ENCODE results near the gene FZD1.

The FZD1 gene

GRCh38 chr7:91280185-91280584 lies 16.0 kb downstream of the FZD1 start:
- no peaks in the 10 kb centered on the region for H3K27me3 Mint-ChIP-seq (ENCODE audit: low read depth)
- peak overlapping the region in 2 of 3 experiments; percentile 22 to 43 for H3K27ac Mint-ChIP-seq
- H3K36me3 Mint-ChIP-seq (ENCODE audit: low read depth): no peaks in the 10 kb centered on the region
- TF ChIP-seq CTCF (IDR thresholded peaks at IDR 0.05; ENCODE audit: unreplicated experiment in 3 of 3): no peak
- no peak overlapping the region for H3K4me3 Mint-ChIP-seq
- no peaks in the 10 kb centered on the region for H3K9me3 Mint-ChIP-seq
- H3K4me1 Mint-ChIP-seq: peaks cover 6% of the 10 kb centered on the region

- peak overlapping the region in 2 of 3 experiments; percentile 22 to 43 for H3K27ac Mint-ChIP-seq
- peaks cover 7% of the 10 kb centered on the region for H3K4me1 Mint-ChIP-seq
- H3K27me3 Mint-ChIP-seq (ENCODE audit: low read depth): no peaks in the 10 kb centered on the region
- no peak for TF ChIP-seq CTCF (IDR thresholded peaks at IDR 0.05; ENCODE audit: unreplicated experiment in 3 of 3)
- H3K36me3 Mint-ChIP-seq (ENCODE audit: low read depth): no peaks in the 10 kb centered on the region
- no peaks in the 10 kb centered on the region for H3K9me3 Mint-ChIP-seq
- no peak overlapping the region for H3K4me3 Mint-ChIP-seq
Observed at GRCh38 chr7:91280604-91281003, 16.4 kb downstream of the FZD1 start.

GRCh38 chr7:91285696-91286355 lies 21.6 kb downstream of the FZD1 start:
- Mint-ChIP-seq H3K4me1 (peaks cover 32% of the 10 kb centered on the region), H3K4me3 (no peak overlapping the region), H3K9me3 (no peaks in the 10 kb centered on the region), H3K36me3 (ENCODE audit: low read depth) (no peaks in the 10 kb centered on the region), H3K27me3 (ENCODE audit: low read depth) (no peaks in the 10 kb centered on the region), H3K27ac (peak overlapping the region in 2 of 3 experiments; percentile 63 to 77)
- no peak for TF ChIP-seq CTCF (IDR thresholded peaks at IDR 0.05; ENCODE audit: unreplicated experiment in 3 of 3)

GRCh38 chr7:91286432-91286831 lies 22.2 kb downstream of the FZD1 start:
- H3K9me3 Mint-ChIP-seq: no peaks in the 10 kb centered on the region
- no peaks in the 10 kb centered on the region for H3K27me3 Mint-ChIP-seq (ENCODE audit: low read depth)
- peaks cover 32% of the 10 kb centered on the region for H3K4me1 Mint-ChIP-seq
- H3K4me3 Mint-ChIP-seq: no peak overlapping the region
- no peak for TF ChIP-seq CTCF (IDR thresholded peaks at IDR 0.05; ENCODE audit: unreplicated experiment in 3 of 3)
- H3K27ac Mint-ChIP-seq: peak overlapping the region in 2 of 3 experiments; percentile 77 to 88
- no peaks in the 10 kb centered on the region for H3K36me3 Mint-ChIP-seq (ENCODE audit: low read depth)

- Mint-ChIP-seq H3K36me3 (ENCODE audit: low read depth) (no peaks in the 10 kb centered on the region), H3K27ac (peak overlapping the region; percentile 22 to 88 (median 77)), H3K9me3 (no peaks in the 10 kb centered on the region), H3K4me1 (peaks cover 32% of the 10 kb centered on the region), H3K4me3 (peak overlapping the region in 1 of 3 experiments; percentile 14), H3K27me3 (ENCODE audit: low read depth) (no peaks in the 10 kb centered on the region)
- no peak for TF ChIP-seq CTCF (IDR thresholded peaks at IDR 0.05; ENCODE audit: unreplicated experiment in 3 of 3)
Observed at GRCh38 chr7:91287371-91288084, 23.3 kb downstream of the FZD1 start.

Data from nephron (organoid).